IPS-20b (cell line): Measurements from ENCODE around the gene GEMIN7.

Experiments used
- H3K27ac ChIP-seq: one replicate; pipeline ENCODE4 v1.5.1; 2013; ENCODE audit warnings: low read length
- H3K27me3 ChIP-seq: 2 replicates; pipeline ENCODE4 v1.6.1; 2013; ENCODE audit warnings: mild to moderate bottlenecking, low read length, inconsistent platforms; ENCODE audit not compliant: insufficient read depth
- H3K36me3 ChIP-seq: 2 replicates; pipeline ENCODE4 v1.6.1; 2013; ENCODE audit warnings: low read depth, mild to moderate bottlenecking, inconsistent platforms, low read length, moderate library complexity; ENCODE audit not compliant: insufficient read depth
- H3K4me1 ChIP-seq: 2 replicates; pipeline ENCODE4 v1.6.1; 2013; ENCODE audit warnings: mild to moderate bottlenecking, control low read depth, inconsistent platforms, low read length, moderate library complexity; ENCODE audit not compliant: insufficient read depth
- H3K4me3 ChIP-seq: 2 replicates; pipeline ENCODE4 v1.5.1; 2013; ENCODE audit warnings: mild to moderate bottlenecking, low read length, inconsistent platforms
- H3K9ac ChIP-seq: 2 replicates; pipeline ENCODE4 v1.6.1; 2013; ENCODE audit warnings: low read depth, mild to moderate bottlenecking, inconsistent platforms, low read length, moderate library complexity
- H3K9me3 ChIP-seq: 2 replicates; pipeline ENCODE4 v1.6.1; 2013; ENCODE audit warnings: mild to moderate bottlenecking, low read depth, low read length, inconsistent platforms; ENCODE audit not compliant: insufficient read depth

Gene GEMIN7

GRCh38 chr19:45125975-45126493 lies 47.0 kb downstream of the GEMIN7 start:
- Histone ChIP-seq H3K9ac (no peak overlapping the region), H3K9me3 (no peaks in the 10 kb centered on the region), H3K27me3 (no peaks in the 10 kb centered on the region), H3K4me1 (peaks cover 5% of the 10 kb centered on the region), H3K4me3 (no peak overlapping the region), H3K36me3 (no peaks in the 10 kb centered on the region), H3K27ac (no peak overlapping the region)

- no peak overlapping the region for H3K9ac ChIP-seq
- H3K9me3 ChIP-seq, result no peaks in the 10 kb centered on the region
- no peaks in the 10 kb centered on the region for H3K27me3 ChIP-seq
- no peak overlapping the region for H3K27ac ChIP-seq
- no peak overlapping the region for H3K4me3 ChIP-seq
- H3K4me1 ChIP-seq, result peaks cover 5% of the 10 kb centered on the region
- H3K36me3 ChIP-seq, result no peaks in the 10 kb centered on the region
Observed at GRCh38 chr19:45126654-45127053, 47.6 kb downstream of the GEMIN7 start.

GRCh38 chr19:45128146-45128545 lies 49.1 kb downstream of the GEMIN7 start:
- Histone ChIP-seq H3K4me3 (no peak overlapping the region), H3K4me1 (peaks cover 5% of the 10 kb centered on the region), H3K9ac (no peak overlapping the region), H3K27me3 (no peaks in the 10 kb centered on the region), H3K9me3 (no peaks in the 10 kb centered on the region), H3K27ac (no peak overlapping the region), H3K36me3 (no peaks in the 10 kb centered on the region)

GRCh38 chr19:45128806-45129205 lies 49.7 kb downstream of the GEMIN7 start:
- H3K4me3 ChIP-seq, result no peak overlapping the region
- H3K9ac ChIP-seq, result no peak overlapping the region

GRCh38 chr19:45130236-45130635 lies 51.2 kb downstream of the GEMIN7 start:
- H3K27me3 ChIP-seq, result no peaks in the 10 kb centered on the region
- H3K36me3 ChIP-seq, result no peaks in the 10 kb centered on the region
- H3K27ac ChIP-seq, result no peak overlapping the region
- no peak overlapping the region for H3K9ac ChIP-seq
- H3K4me1 ChIP-seq, result peaks cover 5% of the 10 kb centered on the region
- no peak overlapping the region for H3K4me3 ChIP-seq
- H3K9me3 ChIP-seq, result no peaks in the 10 kb centered on the region

More at GRCh38 chr19:45128806-45129205, 49.7 kb downstream of the GEMIN7 start:
- no peaks in the 10 kb centered on the region for H3K27me3 ChIP-seq
- H3K36me3 ChIP-seq, result no peaks in the 10 kb centered on the region
- peaks cover 5% of the 10 kb centered on the region for H3K4me1 ChIP-seq
- no peaks in the 10 kb centered on the region for H3K9me3 ChIP-seq
- no peak overlapping the region for H3K27ac ChIP-seq

GRCh38 chr19:45130888-45131615 lies 52.0 kb downstream of the GEMIN7 start:
- no peaks in the 10 kb centered on the region for H3K27me3 ChIP-seq
- no peaks in the 10 kb centered on the region for H3K9me3 ChIP-seq
- H3K4me1 ChIP-seq, result peaks cover 5% of the 10 kb centered on the region
- no peak overlapping the region for H3K4me3 ChIP-seq
- no peak overlapping the region for H3K27ac ChIP-seq
- no peaks in the 10 kb centered on the region for H3K36me3 ChIP-seq
- no peak overlapping the region for H3K9ac ChIP-seq

GRCh38 chr19:45133661-45134060 lies 54.6 kb downstream of the GEMIN7 start:
- Histone ChIP-seq H3K9me3 (no peaks in the 10 kb centered on the region), H3K27ac (no peak overlapping the region), H3K9ac (no peak overlapping the region), H3K4me3 (no peak overlapping the region), H3K27me3 (no peaks in the 10 kb centered on the region), H3K4me1 (peaks cover 15% of the 10 kb centered on the region), H3K36me3 (no peaks in the 10 kb centered on the region)

- no peaks in the 10 kb centered on the region for H3K27me3 ChIP-seq
- no peak overlapping the region for H3K9ac ChIP-seq
- H3K9me3 ChIP-seq, result no peaks in the 10 kb centered on the region
- no peak overlapping the region for H3K4me3 ChIP-seq
- no peak overlapping the region for H3K27ac ChIP-seq
- H3K36me3 ChIP-seq, result no peaks in the 10 kb centered on the region
- peaks cover 15% of the 10 kb centered on the region for H3K4me1 ChIP-seq
Observed at GRCh38 chr19:45135176-45135885, 56.3 kb downstream of the GEMIN7 start.

GRCh38 chr19:45136507-45137178 lies 57.6 kb downstream of the GEMIN7 start:
- Histone ChIP-seq H3K4me3 (no peak overlapping the region), H3K27me3 (no peaks in the 10 kb centered on the region), H3K4me1 (peaks cover 10% of the 10 kb centered on the region), H3K9me3 (no peaks in the 10 kb centered on the region), H3K36me3 (no peaks in the 10 kb centered on the region; the same call in 1 of the 2 replicates), H3K9ac (peak overlapping the region; percentile 8; the same call in 1 of the 2 replicates), H3K27ac (no peak overlapping the region)

GRCh38 chr19:45137179-45137761 lies 58.2 kb downstream of the GEMIN7 start:
- Histone ChIP-seq H3K4me3 (no peak overlapping the region), H3K27ac (no peak overlapping the region), H3K4me1 (peaks cover 10% of the 10 kb centered on the region), H3K9me3 (no peaks in the 10 kb centered on the region), H3K9ac (no peak overlapping the region), H3K36me3 (peaks cover 4% of the 10 kb centered on the region), H3K27me3 (no peaks in the 10 kb centered on the region)

GRCh38 chr19:45138303-45138751 lies 59.3 kb downstream of the GEMIN7 start:
- Histone ChIP-seq H3K27ac (no peak overlapping the region), H3K27me3 (no peaks in the 10 kb centered on the region), H3K9ac (no peak overlapping the region), H3K4me3 (no peak overlapping the region), H3K4me1 (peaks cover 10% of the 10 kb centered on the region), H3K36me3 (peaks cover 13% of the 10 kb centered on the region), H3K9me3 (no peaks in the 10 kb centered on the region)
